Astrocyte of the cerebellum (primary cell): ENCODE data around the gene TRAPPC2B.
A peak's percentile ranks its signal among the peaks of the same experiment; 100 is the strongest.

ENCODE experiments used
- DNase-seq: peaks from one replicate; pipeline ENCODE4 v3.0.0-alpha.2; 2011; ENCODE audit warnings: low read depth
- H3K4me3 ChIP-seq: 2 replicates; pipeline ENCODE4 v1.5.1; 2011; ENCODE audit warnings: mild to moderate bottlenecking, low read depth, low read length, moderate library complexity
- in situ Hi-C: cut with HindIII; loops from 2 replicates; pipeline ENCODE4 v1.10.0; 2017; ENCODE audit warnings: low sequenced_read_pairs
- TF ChIP-seq, protein P1 (sequence below): IDR thresholded peaks from 2 replicates; pipeline ENCODE4 v1.5.1; 2012; ENCODE audit warnings: low read length, low read depth, moderate library complexity, mild to moderate bottlenecking; ENCODE audit errors: missing control alignments

TRAPPC2B gene

GRCh38 chr19:57362997-57363687, at the start of gene TRAPPC2B, which contains the start of gene ZNF547:
TSS of gene TRAPPC2B (plus strand) at chr19:57363551. CDS start at chr19:57364834, 1,283 bp downstream.
TSS of gene ZNF547 (plus strand) at chr19:57363551. CDS start at chr19:57368556, 5,005 bp downstream.
- in situ Hi-C loops, result no loop called here
- peak within 1 kb of the TSS; percentile 54 for H3K4me3 ChIP-seq
- DNase-seq, result peak; percentile 99
- TF ChIP-seq, protein P1, sequence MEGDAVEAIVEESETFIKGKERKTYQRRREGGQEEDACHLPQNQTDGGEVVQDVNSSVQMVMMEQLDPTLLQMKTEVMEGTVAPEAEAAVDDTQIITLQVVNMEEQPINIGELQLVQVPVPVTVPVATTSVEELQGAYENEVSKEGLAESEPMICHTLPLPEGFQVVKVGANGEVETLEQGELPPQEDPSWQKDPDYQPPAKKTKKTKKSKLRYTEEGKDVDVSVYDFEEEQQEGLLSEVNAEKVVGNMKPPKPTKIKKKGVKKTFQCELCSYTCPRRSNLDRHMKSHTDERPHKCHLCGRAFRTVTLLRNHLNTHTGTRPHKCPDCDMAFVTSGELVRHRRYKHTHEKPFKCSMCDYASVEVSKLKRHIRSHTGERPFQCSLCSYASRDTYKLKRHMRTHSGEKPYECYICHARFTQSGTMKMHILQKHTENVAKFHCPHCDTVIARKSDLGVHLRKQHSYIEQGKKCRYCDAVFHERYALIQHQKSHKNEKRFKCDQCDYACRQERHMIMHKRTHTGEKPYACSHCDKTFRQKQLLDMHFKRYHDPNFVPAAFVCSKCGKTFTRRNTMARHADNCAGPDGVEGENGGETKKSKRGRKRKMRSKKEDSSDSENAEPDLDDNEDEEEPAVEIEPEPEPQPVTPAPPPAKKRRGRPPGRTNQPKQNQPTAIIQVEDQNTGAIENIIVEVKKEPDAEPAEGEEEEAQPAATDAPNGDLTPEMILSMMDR, result no peak

GRCh38 chr19:57314146-57314545, 49.2 kb upstream of the TRAPPC2B start:
- TF ChIP-seq, protein P1, result no peak
- in situ Hi-C loops, result no loop called here
- DNase-seq, result no peak
- H3K4me3 ChIP-seq, result no peak overlapping the region

GRCh38 chr19:57317503-57317902, 45.8 kb upstream of the TRAPPC2B start:
- peak overlapping the region; percentile 11 for H3K4me3 ChIP-seq
- TF ChIP-seq, protein P1, result no peak
- in situ Hi-C loops, result no loop called here
- DNase-seq, result no peak

GRCh38 chr19:57319869-57320179, 43.5 kb upstream of the TRAPPC2B start:
- TF ChIP-seq, protein P1, result no peak
- DNase-seq, result no peak
- H3K4me3 ChIP-seq, result peak overlapping the region; percentile 88
- in situ Hi-C loops, result no loop called here

- peak within 1 kb of the TSS; percentile 88 for H3K4me3 ChIP-seq
Observed at GRCh38 chr19:57320180-57321084, 42.9 kb upstream of the TRAPPC2B start, which contains the start of gene ZNF543. TSS of gene ZNF543 (plus strand) at chr19:57320472. CDS start at chr19:57320854, 382 bp downstream.

GRCh38 chr19:57321116-57321515, 42.2 kb upstream of the TRAPPC2B start:
- in situ Hi-C loops, result no loop called here
- DNase-seq, result no peak
- peak overlapping the region; percentile 88 for H3K4me3 ChIP-seq
- TF ChIP-seq, protein P1, result no peak

More at GRCh38 chr19:57320180-57321084, 42.9 kb upstream of the TRAPPC2B start, which contains the start of gene ZNF543:
- in situ Hi-C loops, result no loop called here
- TF ChIP-seq, protein P1, result peak; percentile 1
- peak; percentile 90 for DNase-seq
